HG02571 (cell line): Measurements from ENCODE around the gene FXN.
"Not testable (repeated sequence)": the region's sequence is repeated elsewhere in the genome, so short reads cannot be mapped to it uniquely, and the experiment has no call there.

Source experiments
- ATAC-seq: cut with Tn5 transposase; IDR thresholded peaks from one replicate; pipeline ENCODE4 v1.9.1; 2021; ENCODE audit warnings: mild to moderate bottlenecking, moderate library complexity; ENCODE audit not compliant: unreplicated experiment

The FXN gene

DNA sequence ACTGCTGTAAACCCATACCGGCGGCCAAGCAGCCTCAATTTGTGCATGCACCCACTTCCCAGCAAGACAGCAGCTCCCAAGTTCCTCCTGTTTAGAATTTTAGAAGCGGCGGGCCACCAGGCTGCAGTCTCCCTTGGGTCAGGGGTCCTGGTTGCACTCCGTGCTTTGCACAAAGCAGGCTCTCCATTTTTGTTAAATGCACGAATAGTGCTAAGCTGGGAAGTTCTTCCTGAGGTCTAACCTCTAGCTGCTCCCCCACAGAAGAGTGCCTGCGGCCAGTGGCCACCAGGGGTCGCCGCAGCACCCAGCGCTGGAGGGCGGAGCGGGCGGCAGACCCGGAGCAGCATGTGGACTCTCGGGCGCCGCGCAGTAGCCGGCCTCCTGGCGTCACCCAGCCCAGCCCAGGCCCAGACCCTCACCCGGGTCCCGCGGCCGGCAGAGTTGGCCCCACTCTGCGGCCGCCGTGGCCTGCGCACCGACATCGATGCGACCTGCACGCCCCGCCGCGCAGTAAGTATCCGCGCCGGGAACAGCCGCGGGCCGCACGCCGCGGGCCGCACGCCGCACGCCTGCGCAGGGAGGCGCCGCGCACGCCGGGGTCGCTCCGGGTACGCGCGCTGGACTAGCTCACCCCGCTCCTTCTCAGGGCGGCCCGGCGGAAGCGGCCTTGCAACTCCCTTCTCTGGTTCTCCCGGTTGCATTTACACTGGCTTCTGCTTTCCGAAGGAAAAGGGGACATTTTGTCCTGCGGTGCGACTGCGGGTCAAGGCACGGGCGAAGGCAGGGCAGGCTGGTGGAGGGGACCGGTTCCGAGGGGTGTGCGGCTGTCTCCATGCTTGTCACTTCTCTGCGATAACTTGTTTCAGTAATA is at the start of gene FXN:
Gene FXN, plus strand, starts transcription at position 315 of the 871 bp plus-strand sequence. Its CDS starts 31 bp downstream, at position 346.
- peak; percentile 91 for ATAC-seq

DNA sequence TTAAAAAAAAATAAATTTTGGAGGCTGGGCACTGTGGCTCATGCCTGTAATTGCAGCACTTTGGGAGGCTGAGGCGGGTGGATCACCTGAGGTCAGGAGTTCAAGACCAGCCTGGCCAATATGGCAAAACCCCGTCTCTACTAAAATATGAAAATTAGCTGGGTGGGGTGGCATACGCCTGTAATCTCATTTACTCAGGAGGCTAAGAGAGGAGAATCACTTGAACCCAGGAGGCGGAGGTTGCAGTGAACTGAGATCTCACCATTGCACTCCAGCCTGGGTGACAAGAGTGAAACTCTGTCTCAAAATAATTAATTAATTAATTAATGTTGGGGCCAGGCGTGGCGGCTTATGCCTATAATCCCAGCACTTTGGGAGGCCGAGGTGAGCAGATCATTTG is 48.6 kb upstream of the FXN start:
- not testable (repeated sequence) for ATAC-seq

DNA sequence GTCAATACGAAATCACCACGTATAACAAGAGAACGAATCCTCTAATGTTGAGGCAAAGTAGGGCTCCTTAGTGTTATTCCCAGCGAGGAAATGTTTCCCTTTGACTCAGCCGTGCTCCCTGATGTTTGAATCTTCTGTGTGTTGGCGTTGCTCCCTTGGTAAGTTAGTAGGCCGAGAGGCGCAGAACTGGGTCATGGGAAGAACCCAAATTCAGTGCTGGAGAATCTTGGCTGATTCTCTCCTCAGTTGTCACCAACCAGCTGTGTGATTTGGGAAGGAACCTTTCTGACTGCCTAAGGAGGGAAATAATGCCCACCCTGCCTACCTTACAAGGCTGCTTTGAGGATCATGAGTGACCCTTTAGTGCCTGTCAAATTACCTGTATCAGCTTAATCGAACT is 44.1 kb upstream of the FXN start:
- ATAC-seq: no peak

DNA sequence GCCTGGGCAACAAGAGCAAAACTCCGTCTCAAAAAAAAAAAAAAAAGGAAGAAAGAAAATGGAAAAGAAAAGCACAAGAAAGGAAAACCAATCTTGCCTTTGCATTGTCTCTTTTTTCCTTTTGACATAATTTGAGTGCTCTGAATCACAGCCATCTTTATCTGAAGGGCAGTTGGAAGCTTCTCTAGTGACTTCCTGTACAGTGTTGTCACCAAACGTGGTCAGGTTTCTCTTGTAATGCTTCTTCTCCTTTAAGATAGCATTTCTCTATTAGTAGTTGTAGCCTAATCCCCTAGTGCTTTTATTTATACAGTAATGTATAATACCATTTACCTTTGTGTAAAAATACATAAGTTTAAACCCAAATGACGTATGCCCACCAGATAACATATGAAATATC is 39.8 kb upstream of the FXN start:
- no peak for ATAC-seq

DNA sequence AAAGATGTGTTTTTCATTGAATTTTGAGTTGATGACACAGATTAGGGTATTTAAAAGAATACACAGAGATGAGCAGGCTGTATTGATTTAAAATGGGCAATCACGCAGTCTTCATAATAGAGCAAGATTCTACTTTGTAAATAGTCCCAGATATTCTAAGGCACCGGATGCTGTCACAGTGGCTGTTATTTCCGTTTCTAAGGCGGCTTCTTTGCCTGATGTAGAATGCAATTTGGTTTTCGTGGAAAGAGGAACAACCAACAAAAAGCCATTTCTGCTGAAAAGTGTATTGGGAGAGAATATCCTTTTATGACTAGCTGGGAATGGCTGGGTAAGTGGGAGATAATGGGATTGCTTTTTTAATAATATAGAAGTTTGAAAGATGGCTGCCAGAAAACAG is 39.1 kb upstream of the FXN start:
- no peak for ATAC-seq

DNA sequence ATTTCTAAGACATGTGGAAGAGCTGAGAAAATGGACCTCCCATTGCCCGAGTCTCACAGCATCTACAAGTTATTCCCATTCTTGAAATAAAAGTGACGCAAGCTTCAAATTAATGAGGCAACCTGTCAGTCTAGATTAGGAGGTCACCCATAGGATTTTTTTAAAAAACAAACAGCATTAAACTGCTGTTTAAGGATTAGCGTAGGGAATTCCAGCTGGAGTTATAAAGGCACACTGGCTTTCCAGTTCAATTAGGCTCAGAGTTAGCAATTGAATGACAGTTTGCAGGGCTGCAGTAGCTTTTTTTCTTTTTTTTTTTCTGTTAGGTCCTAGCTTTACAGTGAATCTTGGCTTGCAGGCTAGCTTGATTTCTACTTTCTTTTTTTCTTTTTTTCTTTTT is 37.9 kb upstream of the FXN start:
- ATAC-seq: no peak

DNA sequence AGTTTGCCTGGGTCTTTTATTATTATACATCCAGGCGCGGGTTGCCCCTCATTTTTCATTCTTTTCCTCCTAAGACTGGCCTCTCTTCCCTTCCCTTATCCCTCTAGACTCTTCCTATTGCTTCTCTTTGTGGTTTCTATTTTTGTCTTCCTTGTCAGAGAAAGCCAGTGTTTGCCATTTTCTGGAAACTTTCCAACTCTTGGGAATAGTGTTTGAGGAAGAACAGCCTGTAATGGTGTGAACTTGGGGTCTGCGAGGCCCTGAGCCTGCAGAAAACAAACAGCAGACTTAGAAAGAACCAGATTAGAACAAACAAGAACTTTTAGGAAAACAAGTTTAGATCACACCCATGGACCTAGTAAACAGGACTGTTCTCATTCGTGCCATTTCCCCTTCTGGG is 37.2 kb upstream of the FXN start:
- no peak for ATAC-seq

DNA sequence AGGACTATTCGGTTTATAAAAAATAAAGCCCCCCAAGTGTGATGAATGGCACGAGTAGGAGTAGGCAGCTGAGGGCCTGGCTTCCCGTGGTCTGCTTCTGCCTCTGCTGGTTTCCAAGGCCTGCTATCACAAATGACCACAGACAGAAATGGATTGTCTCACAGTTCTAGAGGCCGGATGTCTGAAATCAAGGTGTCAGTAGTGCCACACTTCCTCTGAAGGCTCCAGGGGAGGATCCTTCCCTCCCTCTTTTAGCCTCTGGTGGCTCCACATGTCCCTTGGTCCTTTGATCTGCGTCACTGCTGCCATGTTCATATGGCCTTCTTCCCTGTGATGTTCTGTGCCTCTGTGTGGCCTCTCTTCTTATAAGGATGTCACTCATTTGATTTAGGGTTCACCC is 36.7 kb upstream of the FXN start:
- ATAC-seq: no peak

DNA sequence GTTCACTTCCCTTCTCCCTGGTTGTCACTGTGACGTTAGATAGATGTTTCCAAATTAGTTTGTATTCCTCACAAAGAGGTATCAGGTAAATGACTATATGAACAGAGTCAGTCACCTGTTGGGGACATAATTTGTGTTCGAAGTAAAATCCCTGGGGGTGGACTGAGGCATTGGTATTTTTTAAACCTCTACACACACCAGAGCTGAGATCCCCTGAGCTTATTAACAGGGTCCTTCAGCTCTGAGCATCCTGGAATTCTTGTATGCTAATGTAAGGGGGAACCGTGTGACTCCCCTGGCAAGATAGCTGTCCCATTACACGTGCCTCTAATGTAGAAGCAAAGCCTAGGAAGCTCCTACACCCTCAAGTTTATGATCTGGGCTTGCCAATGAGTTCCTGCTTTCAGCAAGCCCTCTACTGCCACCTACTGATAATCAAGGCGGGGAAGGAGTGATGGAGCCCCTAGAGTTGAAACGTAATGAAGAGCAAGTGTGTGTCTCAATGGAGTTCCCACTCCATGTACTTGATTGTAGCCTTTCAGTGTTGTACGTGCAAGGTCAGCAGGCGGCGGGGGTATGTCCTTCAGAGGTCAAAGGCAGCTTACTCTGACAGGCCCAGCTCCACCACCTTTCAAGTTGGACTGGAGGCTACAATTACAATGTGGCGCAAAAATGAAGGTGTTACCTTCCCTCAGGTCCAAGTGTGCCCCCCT is 36.0 kb upstream of the FXN start:
- peak; percentile 85 for ATAC-seq

DNA sequence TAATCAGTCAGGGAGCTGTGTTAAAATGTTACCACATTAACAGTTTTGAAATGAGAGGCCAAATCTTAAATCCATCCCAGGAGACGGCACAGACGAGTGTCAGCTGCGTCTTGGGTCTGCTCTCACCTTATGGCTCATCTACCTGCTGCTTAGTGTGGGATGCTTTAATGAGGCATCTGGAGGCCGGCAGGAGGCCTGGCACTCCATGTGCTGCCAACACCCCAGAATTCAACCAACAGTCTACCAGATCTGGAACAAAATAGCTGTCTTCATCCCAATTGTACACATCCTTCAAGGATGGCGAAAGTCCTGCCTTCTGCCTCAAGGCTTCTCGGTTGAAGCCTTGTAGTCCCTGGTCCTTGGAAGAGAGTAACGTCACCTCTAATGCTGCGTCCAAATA is 33.6 kb upstream of the FXN start:
- ATAC-seq: no peak

DNA sequence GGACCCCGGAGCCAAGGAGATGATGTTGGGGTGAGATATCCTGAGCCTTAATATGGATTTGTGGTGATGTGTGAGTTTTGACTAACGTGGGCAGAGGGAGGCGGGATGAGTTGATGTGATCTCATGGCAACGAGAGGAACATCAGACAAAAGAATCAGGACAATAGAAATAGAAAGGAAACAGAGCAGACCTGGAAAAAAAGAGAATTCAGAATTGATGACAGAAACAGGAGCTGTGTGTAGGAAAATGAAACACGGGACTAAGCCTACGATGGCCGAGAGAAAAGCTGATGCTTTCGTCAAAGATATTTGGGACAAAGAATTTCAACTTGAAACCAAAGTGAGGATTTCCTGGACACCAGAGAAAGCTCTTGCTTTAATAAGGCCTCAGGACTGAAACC is 32.5 kb upstream of the FXN start:
- ATAC-seq: no peak

DNA sequence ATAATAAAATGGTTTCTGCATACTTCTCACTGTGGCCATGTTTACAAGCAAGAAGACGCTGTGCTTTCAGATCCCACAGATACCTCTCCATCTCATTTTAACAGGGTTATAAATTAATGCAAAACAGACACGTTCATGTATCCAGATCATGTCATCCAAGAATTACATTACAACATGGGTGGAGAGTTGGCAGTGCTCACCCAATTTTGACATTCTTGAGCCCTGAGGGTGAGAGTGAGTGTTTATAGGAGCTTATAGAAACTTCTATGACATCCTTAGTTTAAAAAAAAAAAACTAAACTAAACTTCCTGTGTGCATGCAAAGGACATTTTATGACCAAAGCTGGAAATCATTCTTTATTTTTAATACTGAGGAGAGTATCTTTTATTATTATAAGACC is 30.7 kb upstream of the FXN start:
- no peak for ATAC-seq

DNA sequence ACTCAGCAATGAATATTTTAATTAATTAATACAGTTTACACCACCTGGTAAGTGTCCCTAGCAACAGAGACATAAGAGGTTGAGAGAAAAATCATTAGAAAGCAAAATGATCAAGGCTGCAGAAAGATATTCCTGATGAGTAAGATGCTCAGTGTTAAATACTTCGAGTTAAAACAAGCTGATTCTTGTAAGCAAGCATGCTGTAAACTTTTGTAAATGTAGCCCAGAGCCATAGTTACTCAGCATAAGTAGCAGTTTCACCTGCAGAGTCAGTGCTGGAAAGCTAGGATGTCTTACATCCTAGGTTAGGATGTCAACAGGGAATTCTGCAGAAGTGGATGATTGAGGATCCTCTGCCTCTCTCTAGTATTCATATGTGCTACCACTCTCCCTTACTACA is 25.8 kb upstream of the FXN start:
- ATAC-seq: no peak

DNA sequence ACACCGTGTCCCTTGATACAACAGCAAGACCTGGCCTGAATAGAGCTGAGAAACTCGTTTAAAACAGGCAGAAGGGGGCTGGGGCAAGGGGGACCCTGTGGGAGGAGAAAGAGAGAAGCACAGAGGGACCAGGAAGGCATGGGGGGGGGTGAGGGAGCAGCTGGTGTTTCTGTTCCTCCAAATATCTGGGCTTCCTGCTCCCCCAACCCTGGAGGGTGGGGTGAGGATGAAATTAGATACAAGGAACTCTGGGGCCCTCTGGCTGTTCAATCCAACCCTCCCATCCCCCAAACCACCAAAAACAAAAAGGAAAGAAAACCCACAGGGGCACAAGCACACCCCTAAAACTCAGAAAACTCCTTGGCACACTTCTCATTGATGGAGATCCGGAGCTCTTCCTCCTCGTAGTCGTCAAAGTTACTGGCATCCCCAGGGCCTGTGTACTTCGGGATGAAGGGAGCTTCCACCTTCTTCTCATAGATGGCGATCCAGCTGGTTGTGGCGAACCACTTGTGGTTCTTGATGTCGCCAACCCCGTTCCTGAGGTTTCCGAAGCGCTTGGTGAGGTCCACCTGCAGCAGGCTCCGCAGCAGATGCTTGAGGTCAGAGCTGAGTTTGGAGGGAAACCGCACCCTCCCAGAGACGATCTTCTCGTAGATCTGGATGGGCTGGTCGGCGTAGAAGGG is 22.7 kb upstream of the FXN start:
- ATAC-seq: no peak

DNA sequence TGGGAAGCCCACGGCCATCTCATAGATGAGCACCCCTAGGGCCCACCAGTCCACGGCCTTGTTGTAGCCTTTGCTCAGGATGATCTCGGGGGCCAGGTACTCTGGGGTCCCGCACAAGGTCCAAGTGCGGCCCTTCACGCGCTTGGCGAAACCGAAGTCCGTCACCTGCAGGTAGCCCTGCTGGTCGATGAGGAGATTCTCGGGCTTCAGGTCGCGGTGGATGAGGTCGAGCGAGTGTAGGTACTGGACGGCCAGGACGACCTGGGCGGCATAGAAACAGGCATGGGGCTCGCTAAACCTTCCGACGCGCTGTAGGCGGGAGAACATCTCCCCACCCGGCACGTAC is 22.2 kb upstream of the FXN start:
- no peak for ATAC-seq

DNA sequence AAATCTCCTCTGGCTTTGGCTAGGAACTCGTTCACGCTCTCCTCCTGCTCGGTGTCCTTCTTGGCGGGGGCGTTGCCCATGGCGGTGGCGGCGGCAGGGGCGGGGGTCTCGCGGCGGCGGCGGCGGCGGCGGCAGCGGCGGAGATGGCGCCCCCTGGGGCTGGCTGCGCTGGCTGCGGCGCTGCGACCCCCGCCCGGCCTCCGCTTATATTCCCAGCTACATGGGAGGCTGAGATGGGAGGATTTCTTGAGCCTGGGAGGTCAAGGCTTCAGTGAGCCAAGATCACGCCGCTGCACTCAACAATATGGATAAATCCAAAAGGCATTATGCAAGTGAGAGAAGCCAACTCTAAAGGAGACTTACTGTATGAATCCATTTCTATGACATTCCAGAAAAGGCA is 21.5 kb upstream of the FXN start, which contains the start of gene PRKACG:
Gene PRKACG, minus strand, starts transcription at position 101 of the 400 bp plus-strand sequence. Its CDS starts 21 bp downstream, at position 80.
- no peak for ATAC-seq

DNA sequence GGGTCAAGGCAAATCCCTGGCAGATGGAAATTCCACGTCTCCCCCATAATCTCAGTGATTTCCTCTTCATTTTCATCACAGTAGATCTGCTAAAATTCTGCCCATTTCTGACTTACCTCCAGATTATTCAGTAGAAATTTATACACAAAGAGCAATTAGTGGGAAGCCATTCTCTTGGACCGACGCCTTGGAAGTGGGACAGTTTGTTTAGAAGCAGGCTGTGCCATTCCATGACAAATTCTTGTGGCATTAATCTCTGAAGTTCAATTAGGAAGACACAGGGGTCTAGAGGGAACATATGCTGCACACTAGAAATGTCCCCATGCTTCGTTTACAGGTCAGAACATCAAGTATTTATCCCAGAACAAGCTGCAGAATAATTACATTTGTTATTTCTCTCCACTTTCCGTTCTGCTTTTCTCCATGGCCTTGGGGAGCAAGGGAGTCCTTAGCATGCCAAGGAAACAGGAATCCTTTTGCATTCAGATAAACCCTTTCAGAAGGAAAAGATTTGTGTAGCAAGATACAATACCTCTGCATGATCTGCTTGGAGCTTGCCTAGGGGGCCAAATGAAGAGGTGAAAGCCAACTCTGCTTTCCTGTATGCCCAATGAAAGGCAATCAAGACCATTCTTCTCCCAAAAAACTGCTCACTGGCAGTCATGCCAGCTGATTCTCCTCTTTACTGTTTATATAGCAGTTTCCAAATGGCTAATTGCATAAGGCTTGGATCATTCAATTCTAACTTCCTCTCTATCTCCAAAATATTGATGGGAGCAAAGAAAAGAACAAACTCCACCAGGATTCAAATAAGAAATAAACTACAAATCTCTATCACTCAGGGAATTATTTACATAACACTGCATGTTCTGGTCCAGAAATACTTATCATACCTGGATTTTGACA is 19.1 kb upstream of the FXN start:
- ATAC-seq: no peak

DNA sequence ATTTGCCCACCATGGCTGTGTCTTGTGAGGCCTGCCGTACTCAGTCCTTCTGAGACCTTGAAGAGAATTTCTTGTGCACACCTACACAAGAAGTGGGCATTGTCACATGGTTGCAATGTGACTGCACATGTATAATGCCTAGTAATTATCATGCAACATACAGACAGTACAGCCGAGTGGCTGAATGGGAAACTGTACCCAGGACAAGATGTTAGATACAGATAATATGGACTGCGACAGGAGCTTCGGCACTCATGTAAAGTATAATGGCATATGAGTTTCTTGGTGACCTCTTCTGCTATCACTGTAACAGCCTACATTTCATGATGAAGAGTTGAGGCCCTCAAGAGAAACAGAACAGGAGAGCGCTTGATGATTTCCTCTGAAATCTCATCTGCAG is 16.8 kb upstream of the FXN start:
- no peak for ATAC-seq

DNA sequence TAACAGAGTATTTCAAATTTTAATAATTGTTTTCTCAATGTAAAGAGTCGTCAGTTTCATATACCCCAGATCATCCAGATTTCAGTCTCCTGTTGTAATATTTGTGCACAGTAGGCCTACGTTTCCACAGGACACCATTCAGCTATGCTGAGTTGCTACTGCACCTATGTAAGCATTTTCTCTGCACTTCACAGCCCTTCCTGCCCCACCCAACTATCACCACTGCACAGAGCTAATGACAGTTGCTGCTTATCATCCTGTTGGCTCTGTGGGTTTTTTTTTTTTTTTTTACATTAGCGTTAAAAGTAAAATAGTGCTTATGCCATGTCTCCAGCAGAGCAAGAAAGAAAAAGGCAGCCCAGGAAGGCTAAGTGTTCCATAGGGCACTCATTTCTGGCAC is 15.7 kb upstream of the FXN start:
- ATAC-seq: no peak

DNA sequence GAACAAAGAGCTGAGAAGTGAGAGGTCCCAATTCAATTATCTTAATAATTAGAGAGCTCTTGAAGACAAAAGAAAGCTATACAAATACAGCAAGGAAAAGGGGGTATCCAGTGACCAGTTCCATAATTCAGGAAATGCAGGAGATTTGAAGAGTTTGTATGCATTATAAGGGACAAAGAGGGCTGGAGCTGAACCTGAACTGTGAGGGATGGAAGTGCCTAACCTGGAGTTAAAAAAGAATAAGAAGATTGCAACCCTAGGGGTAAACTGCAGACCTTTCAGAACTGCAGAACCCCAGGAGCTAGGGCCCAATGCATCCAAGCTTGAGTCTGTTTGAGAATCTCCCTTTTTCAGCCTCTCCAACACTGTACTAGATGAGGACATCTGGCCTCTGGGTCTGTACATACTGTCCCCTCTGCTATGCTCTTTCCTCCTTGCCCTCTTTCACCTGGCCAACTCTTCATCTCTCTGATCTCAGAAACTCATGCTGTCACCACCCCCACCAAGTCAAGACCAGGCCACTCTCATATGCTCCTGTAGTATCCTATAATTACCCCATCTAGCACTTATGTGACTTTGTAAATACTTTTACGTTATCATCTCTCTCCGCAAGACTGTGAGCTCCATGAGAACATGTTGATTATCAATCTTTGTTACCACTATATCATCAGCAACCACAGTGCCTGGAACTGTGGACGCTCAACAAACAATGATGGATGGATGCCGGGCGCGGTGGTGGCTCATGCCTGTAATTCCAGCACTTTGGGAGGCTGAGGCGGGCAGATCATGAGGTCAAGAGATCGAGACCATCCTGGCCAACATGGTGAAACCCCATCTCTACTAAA is 15.0 kb upstream of the FXN start:
- ATAC-seq: no peak
